ENCODE data around the gene GABRB3.

The GABRB3 gene

DNA sequence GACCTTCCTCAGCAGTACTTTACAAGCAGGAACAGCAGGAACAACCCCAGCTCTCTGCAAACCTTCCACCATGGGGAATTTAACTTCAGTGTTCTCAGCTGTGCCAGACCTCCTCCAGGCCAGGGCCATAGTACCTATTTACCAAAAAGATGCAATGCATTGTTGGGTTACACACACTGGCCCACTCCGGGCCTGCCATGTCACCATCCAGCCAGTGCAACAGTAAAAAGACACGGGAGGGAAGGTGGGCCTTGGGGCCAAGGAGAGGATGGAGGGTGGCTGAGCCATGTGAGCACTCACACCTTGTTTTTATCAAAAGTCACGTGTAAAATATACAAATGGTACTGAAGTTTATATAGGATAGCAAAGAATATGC lies 157.0 kb downstream of the GABRB3 start:
- DNase-seq (ENCODE audit: low read depth) = no peak
- TF ChIP-seq CTCF (IDR thresholded peaks at IDR 0.05; ENCODE audit: low read length, missing control alignments) = no peak

GRCh38 chr15:26615188-26615926 lies 157.5 kb downstream of the GABRB3 start:
- no peak for DNase-seq (ENCODE audit: low read depth)
- no peak for TF ChIP-seq CTCF (IDR thresholded peaks at IDR 0.05; ENCODE audit: low read length, missing control alignments)
- no peak overlapping the region for H3K4me3 ChIP-seq (replicated peaks; ENCODE audit: low read depth, low read length)

More for the DNA sequence above, 157.0 kb downstream of the GABRB3 start:
- no peak overlapping the region for H3K4me3 ChIP-seq (replicated peaks; ENCODE audit: low read depth, low read length)

DNA sequence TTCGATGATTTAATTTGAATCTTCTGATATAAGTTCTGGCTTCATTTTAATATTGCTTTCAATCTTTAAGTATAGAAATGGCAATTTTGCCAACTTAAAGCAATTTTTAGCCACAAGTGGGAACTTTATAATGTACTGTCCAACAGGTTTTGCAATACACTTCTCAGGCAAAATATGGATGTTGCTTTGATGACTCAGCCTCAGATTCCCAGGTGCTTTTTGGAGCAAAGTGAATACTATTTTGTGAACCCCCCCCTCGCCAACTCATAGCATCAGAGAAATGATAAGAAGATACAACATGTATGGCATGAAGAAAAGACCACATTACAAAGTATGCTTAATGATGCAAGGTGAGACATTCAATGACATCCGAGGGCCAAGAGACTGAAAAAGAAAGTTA lies 158.1 kb downstream of the GABRB3 start:
- DNase-seq (ENCODE audit: low read depth) = no peak
- no peak for TF ChIP-seq CTCF (IDR thresholded peaks at IDR 0.05; ENCODE audit: low read length, missing control alignments)
- H3K4me3 ChIP-seq (replicated peaks; ENCODE audit: low read depth, low read length) = no peak overlapping the region

DNA sequence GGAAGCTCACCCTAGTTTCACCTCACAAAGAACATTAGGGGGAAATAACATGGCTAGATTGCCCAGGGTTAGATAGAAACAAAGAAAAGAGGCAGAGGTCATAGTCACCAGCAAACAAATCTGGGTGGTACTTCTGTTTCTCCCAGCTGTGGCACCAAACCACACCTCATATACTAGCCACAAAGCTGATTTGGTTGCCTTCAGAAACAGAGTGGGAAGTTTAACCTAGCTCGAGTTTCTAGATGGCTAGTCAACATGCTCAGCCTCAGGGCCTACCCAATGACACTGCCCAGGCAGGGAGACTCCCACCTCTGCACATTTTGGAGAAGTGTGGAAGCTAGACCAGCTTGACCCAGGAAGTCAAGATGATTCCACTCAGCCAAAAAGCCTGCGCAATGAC lies 174.2 kb downstream of the GABRB3 start:
- TF ChIP-seq CTCF (IDR thresholded peaks at IDR 0.05; ENCODE audit: low read length, missing control alignments) = no peak
- no peak overlapping the region for H3K4me3 ChIP-seq (replicated peaks; ENCODE audit: low read depth, low read length)
- no peak for DNase-seq (ENCODE audit: low read depth)

GRCh38 chr15:26595611-26596010 lies 177.3 kb downstream of the GABRB3 start:
- no peak for TF ChIP-seq CTCF (IDR thresholded peaks at IDR 0.05; ENCODE audit: low read length, missing control alignments)
- H3K4me3 ChIP-seq (replicated peaks; ENCODE audit: low read depth, low read length) = no peak overlapping the region
- no peak for DNase-seq (ENCODE audit: low read depth)

- no peak overlapping the region for H3K4me3 ChIP-seq (replicated peaks; ENCODE audit: low read depth, low read length)
- no peak for DNase-seq (ENCODE audit: low read depth)
- TF ChIP-seq CTCF (IDR thresholded peaks at IDR 0.05; ENCODE audit: low read length, missing control alignments) = no peak
Observed at GRCh38 chr15:26590676-26591075, 182.2 kb downstream of the GABRB3 start.

- no peak for DNase-seq (ENCODE audit: low read depth)
- H3K4me3 ChIP-seq (replicated peaks; ENCODE audit: low read depth, low read length) = no peak overlapping the region
- TF ChIP-seq CTCF (IDR thresholded peaks at IDR 0.05; ENCODE audit: low read length, missing control alignments) = no peak
Observed at GRCh38 chr15:26582840-26583239, 190.0 kb downstream of the GABRB3 start.
